Bladder microvascular endothelial cell (primary cell): Measurements from ENCODE around the gene PPP1R1A. TPM values are rescaled to one million over a fixed set of nuclear protein-coding genes. Genes with fewer than 3 reads are reported as not detected.

Experiments
- total RNA-seq: library from RNA; depleted of rRNA; stranded (reverse); fragments of >200 nt; gene quantifications from 2 replicates; pipeline ENCODE4 v1.2.3, GENCODE V29; 2014

Gene PPP1R1A
- not detected in 2 replicates for total RNA-seq

GRCh38 chr12:54588110-54588889 lies at the start of gene PPP1R1A:
Gene PPP1R1A, minus strand, starts transcription at chr12:54588659. Its CDS starts 171 bp downstream, at chr12:54588488.

GRCh38 chr12:54634795-54635194 lies 46.3 kb upstream of the PPP1R1A start, which contains the start of gene LACRT:
Gene LACRT, minus strand, starts transcription at chr12:54634895. Its CDS starts 54 bp downstream, at chr12:54634841.

Other genes with a start within 250 kb of the PPP1R1A start
- 0.16 TPM in 1 of 2 replicates, not detected in the other for gene GPR84, start 224.2 kb downstream of the PPP1R1A start, total RNA-seq
- gene ZNF385A, start 203.9 kb downstream of the PPP1R1A start, total RNA-seq: 0.81 and 1.4 TPM in 2 replicates
- 361 and 600 TPM in 2 replicates for gene ITGA5, start 169.4 kb downstream of the PPP1R1A start, total RNA-seq
- gene GTSF1, start 115.1 kb downstream of the PPP1R1A start, total RNA-seq: not detected in 2 replicates
- under 0.01 TPM in 1 of 2 replicates, not detected in the other for gene NCKAP1L, start 90.9 kb downstream of the PPP1R1A start, total RNA-seq
- 0.16 TPM in 1 of 2 replicates, not detected in the other for gene PDE1B, start 39.1 kb downstream of the PPP1R1A start, total RNA-seq
- not detected in 2 replicates for gene LACRT, start 46.2 kb upstream of the PPP1R1A start, total RNA-seq
- gene DCD, start 59.7 kb upstream of the PPP1R1A start, total RNA-seq: not detected in 2 replicates